ENCODE results near the gene SFRP2. TPM values are rescaled to one million over a fixed set of nuclear protein-coding genes. Genes with fewer than 3 reads are reported as not detected.

SFRP2 gene
- total RNA-seq (2022), result not detected in 2 replicates
- Bru-seq, nascent RNA, result not detected
- not detected for BruChase-seq, experiment 1, labeled RNA remaining after a 2-hour chase
- BruChase-seq, experiment 2, labeled RNA remaining after a 6-hour chase, result not detected
- long read RNA-seq, result 0 reads

- Histone ChIP-seq H3K27me3 (replicated peaks; ENCODE audit: control insufficient read depth, insufficient read depth, low read length) (no peaks in the 10 kb centered on the region), H3K36me3 (ENCODE audit: control insufficient read depth, insufficient read depth, low read length) (no peaks in the 10 kb centered on the region), H3K4me3 (ENCODE audit: low read depth, low read length) (no peak within 1 kb of the TSS), H3K4me1 (peaks cover 4% of the 10 kb centered on the region), H3K9me3 (no peaks in the 10 kb centered on the region)
- intact Hi-C loops (cut with micrococcal nuclease; ENCODE audit: unreplicated experiment), result loop anchor here (5.0 kb wide), 1 partner anchor 524 kb away; no protein-coding TSS in a partner anchor
- TF ChIP-seq CTCF (IDR thresholded peaks at IDR 0.05; ENCODE audit: insufficient read depth in 1 of 2, low read depth in 1 of 2, low read length in 1 of 2, severe bottlenecking in 1 of 2, unreplicated experiment in 1 of 2), result no peak
- Mint-ChIP-seq H3K27me3 (ENCODE audit: insufficient read depth, unreplicated experiment) (peaks cover 8% of the 10 kb centered on the region), H3K4me3 (ENCODE audit: unreplicated experiment) (no peak within 1 kb of the TSS), H3K4me1 (ENCODE audit: low read depth, unreplicated experiment) (peaks cover 6% of the 10 kb centered on the region), H3K27ac (ENCODE audit: unreplicated experiment) (no peak within 1 kb of the TSS), H3K9me3 (ENCODE audit: unreplicated experiment) (no peaks in the 10 kb centered on the region), H3K36me3 (ENCODE audit: insufficient read depth, unreplicated experiment) (no peaks in the 10 kb centered on the region)
- CTCF ChIA-PET, result no interaction called here
- POLR2A ChIA-PET, result no interaction called here
- no peak for DNase-seq
- no TSS peak for BruUV-seq (replicated peaks)
Measured at GRCh38 chr4:153788413-153789276, at the start of gene SFRP2. Gene SFRP2 (minus strand): TSS chr4:153789083. CDS start chr4:153788835, 248 bp downstream.

GRCh38 chr4:153838564-153838963 lies 49.7 kb upstream of the SFRP2 start:
- POLR2A ChIA-PET, result no interaction called here
- Mint-ChIP-seq H3K27me3 (ENCODE audit: insufficient read depth, unreplicated experiment) (no peaks in the 10 kb centered on the region), H3K4me3 (ENCODE audit: unreplicated experiment) (no peak overlapping the region), H3K4me1 (ENCODE audit: low read depth, unreplicated experiment) (no peaks in the 10 kb centered on the region), H3K36me3 (ENCODE audit: insufficient read depth, unreplicated experiment) (no peaks in the 10 kb centered on the region), H3K9me3 (ENCODE audit: unreplicated experiment) (no peaks in the 10 kb centered on the region), H3K27ac (ENCODE audit: unreplicated experiment) (no peak overlapping the region)
- no peak for DNase-seq
- no peak overlapping the region for H3K4me3 ChIP-seq (ENCODE audit: low read depth, low read length)
- no peaks in the 10 kb centered on the region for H3K4me1 ChIP-seq
- BruUV-seq (replicated peaks), result no TSS peak
- H3K9me3 ChIP-seq, result no peaks in the 10 kb centered on the region
- H3K36me3 ChIP-seq (ENCODE audit: control insufficient read depth, insufficient read depth, low read length), result no peaks in the 10 kb centered on the region
- intact Hi-C loops (cut with micrococcal nuclease; ENCODE audit: unreplicated experiment), result no loop called here
- CTCF ChIA-PET, result no interaction called here
- H3K27me3 ChIP-seq (replicated peaks; ENCODE audit: control insufficient read depth, insufficient read depth, low read length), result no peaks in the 10 kb centered on the region
- TF ChIP-seq CTCF (IDR thresholded peaks at IDR 0.05; ENCODE audit: insufficient read depth in 1 of 2, low read depth in 1 of 2, low read length in 1 of 2, severe bottlenecking in 1 of 2, unreplicated experiment in 1 of 2), result no peak

GRCh38 chr4:153834901-153835300 lies 46.0 kb upstream of the SFRP2 start:
- Mint-ChIP-seq H3K27me3 (ENCODE audit: insufficient read depth, unreplicated experiment) (peaks cover 7% of the 10 kb centered on the region), H3K4me1 (ENCODE audit: low read depth, unreplicated experiment) (no peaks in the 10 kb centered on the region), H3K4me3 (ENCODE audit: unreplicated experiment) (no peak overlapping the region), H3K27ac (ENCODE audit: unreplicated experiment) (no peak overlapping the region), H3K9me3 (ENCODE audit: unreplicated experiment) (no peaks in the 10 kb centered on the region), H3K36me3 (ENCODE audit: insufficient read depth, unreplicated experiment) (no peaks in the 10 kb centered on the region)
- no peaks in the 10 kb centered on the region for H3K27me3 ChIP-seq (replicated peaks; ENCODE audit: control insufficient read depth, insufficient read depth, low read length)
- intact Hi-C loops (cut with micrococcal nuclease; ENCODE audit: unreplicated experiment), result no loop called here
- no peaks in the 10 kb centered on the region for H3K4me1 ChIP-seq
- H3K9me3 ChIP-seq, result no peaks in the 10 kb centered on the region
- no TSS peak for BruUV-seq (replicated peaks)
- no peak overlapping the region for H3K4me3 ChIP-seq (ENCODE audit: low read depth, low read length)
- POLR2A ChIA-PET, result no interaction called here
- no peak for DNase-seq
- CTCF ChIA-PET, result no interaction called here
- no peaks in the 10 kb centered on the region for H3K36me3 ChIP-seq (ENCODE audit: control insufficient read depth, insufficient read depth, low read length)
- no peak for TF ChIP-seq CTCF (IDR thresholded peaks at IDR 0.05; ENCODE audit: insufficient read depth in 1 of 2, low read depth in 1 of 2, low read length in 1 of 2, severe bottlenecking in 1 of 2, unreplicated experiment in 1 of 2)

Data from Caco-2 (cell line).